CD4-positive, alpha-beta T cell treated with Interleukin-12 subunit alpha and Interleukin-12 subunit beta, for 1 hour (primary cell): ENCODE results near the gene LTBP3.

Experiments
- DNase-seq: peaks from one replicate; pipeline ENCODE4 v3.0.0-alpha.2; 2020

LTBP3 gene

DNA sequence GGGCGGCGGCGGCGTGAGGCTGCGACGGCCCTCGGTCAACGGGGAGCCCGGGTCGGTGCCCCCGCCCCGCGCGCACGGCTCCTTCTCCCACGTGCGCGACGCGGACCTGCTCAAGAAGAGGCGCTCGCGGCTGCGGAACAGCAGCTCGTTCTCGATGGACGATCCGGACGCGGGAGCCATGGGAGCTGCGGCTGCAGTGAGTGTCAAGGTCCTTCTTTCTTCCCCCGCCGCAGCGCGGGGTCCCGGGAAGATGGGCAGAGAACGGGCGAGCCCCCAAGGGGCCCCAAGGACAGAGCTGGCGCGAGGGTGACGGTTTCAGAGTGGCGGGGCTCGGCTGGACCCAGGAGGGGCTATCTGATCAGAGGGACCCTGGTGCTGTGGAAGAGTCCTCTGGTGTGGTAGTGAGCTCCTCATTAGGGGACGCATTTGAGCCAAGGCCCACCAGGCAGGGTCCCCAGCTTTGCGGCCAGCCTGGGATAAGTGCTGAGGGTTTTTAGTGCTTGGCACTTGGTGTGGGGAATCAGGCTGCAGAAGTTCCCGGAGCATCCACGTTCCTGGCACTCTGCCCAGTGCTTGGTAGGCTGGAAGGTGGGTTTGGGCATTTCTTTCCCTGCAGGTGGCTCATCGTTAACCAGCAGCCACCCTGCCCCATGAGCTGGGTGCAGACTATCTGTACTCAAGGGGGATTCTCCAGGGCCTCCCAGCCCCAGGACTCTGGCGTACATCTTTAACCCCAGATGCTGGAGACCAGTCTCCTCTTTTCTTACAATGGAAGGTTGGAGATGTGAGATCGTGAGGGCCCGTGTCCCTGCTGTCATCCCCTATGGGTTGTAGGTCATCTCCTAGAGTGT, 27.5 kb upstream of the LTBP3 start:
- DNase-seq, result no peak

DNA sequence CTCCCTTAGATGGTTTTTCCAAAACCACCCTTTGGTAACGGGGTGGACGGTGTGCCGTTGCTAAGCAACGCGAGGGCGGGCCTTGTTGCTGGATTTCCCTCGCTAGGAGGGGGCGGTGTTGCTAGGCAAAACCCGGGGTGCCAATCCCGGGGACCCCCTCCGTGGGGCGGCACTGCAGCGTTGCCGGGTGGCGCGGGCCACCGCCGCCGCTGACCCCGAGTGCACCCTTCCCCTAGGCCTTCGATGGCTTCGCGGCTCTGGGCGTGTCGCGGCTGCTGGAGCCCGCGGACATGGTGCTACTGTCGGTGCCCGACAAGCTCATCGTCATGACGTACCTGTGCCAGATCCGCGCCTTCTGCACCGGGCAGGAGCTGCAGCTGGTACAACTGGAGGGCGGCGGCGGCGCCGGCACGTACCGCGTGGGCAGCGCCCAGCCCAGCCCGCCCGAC, 26.6 kb upstream of the LTBP3 start:
- no peak for DNase-seq

DNA sequence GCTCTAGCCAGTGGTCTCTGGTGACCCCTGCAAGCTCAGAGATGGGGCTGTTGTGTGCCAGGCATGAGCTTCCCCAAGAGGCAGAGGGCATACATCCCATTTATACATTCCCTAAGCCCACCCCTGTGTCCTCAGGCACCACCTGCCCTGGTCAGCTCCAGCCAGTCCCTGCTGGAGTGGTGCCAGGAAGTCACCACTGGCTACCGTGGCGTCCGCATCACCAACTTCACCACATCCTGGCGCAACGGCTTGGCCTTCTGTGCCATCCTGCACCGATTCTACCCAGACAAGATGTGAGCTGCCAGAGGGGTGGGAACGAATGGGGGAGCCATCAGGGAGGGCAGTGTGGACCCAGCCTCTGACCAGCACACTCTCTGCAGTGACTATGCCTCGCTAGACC, 25.9 kb upstream of the LTBP3 start:
- DNase-seq, result no peak

DNA sequence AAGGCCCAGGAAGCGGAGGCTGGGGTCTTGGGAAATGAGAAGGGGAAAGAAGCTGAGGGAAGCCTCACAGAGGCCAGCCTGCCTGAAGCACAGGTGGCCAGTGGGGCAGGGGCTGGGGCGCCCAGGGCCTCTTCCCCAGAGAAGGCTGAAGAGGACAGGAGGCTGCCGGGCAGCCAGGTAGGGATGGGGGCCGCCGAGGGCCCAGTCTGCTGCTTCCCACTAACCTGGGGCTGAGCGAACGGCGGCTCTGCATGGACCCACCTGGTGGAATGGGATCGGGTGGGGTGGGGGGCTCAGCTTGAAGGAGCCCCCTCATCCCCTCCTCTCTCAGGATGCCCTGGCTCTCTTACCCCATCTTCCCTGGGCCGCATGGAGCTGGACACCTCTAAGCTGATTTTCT, 25.4 kb upstream of the LTBP3 start:
- no peak for DNase-seq

DNA sequence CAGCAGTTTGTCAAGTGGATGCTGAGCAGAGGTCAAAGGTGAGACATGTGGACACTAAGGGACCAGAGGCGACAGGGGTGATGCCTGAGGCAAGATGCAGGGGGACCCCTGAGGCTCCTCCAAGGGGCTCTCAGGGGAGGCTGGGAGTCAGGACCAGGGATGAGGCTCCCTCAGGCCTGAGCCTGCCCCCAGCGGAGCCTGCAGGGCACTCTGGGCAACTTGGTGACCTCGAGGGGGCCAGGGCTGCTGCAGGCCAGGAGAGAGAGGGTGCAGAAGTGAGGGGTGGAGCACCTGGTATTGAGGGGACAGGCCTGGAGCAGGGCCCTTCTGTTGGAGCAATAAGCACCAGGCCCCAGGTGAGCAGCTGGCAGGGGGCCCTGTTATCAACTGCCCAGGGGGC, 23.8 kb upstream of the LTBP3 start:
- no peak for DNase-seq

DNA sequence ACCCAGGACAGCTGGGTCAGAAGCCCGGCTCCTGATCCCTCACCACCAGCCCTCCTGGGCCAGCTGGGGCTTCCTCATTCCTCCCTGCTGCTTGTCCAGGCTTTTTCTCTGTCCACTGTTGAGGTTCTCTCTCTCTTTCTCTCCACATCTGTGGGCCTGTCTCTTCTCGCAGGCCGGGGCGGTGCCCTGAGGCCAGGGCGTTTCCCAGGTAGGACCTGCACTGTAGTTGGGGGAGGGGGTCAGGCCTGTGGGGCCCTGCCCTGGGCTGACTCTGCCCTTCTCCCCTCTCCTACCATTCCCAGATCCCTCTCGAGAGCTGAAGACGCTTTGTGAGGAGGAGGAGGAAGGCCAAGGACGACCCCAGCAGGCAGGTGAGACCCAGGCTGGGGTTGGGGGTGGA, 22.6 kb upstream of the LTBP3 start:
- no peak for DNase-seq

DNA sequence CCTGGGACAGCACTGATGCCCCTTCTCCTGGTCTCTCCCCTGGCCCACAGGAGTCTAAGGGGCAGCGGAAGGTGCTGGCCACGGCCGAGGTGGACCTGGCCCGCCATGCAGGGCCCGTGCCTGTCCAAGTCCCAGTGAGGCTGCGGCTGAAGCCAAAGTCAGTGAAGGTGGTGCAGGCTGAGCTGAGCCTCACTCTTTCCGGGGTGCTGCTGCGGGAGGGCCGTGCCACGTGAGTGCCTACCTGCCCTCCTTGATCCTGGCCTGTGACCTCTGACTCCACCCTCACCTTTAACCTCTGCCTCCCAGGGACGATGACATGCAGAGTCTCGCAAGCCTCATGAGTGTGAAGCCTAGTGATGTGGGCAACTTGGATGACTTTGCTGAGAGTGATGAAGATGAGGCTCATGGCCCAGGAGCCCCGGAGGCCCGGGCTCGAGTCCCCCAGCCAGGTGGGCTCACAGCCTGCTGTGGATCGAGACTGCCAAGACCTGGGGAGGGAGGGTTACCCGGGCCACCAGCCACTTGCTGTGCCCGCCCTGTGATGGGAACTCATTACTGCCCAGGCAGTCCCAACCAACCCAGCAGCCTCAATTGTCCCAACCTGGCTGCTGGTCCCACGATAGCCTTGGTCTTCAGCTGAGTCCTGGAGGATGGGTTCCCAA, 22.0 kb upstream of the LTBP3 start:
- no peak for DNase-seq

DNA sequence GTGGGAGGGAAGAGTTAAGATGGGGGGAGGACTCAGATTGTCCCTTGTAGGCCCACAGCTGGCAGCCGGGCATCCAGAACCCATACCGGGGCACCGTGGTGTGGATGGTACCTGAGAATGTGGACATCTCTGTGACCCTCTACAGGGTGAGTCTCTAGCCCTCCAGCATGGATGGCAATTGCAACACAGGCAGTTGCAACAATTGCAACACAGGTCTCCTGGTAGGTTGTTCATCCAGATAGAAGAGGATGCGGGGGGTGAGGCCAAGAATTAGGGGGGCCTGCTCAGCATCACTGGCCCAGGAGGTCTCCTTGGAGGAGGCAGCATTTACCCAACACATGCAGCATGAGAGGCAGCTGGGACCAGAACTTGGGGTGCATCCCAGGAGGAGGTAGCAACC, 21.1 kb upstream of the LTBP3 start:
- no peak for DNase-seq

DNA sequence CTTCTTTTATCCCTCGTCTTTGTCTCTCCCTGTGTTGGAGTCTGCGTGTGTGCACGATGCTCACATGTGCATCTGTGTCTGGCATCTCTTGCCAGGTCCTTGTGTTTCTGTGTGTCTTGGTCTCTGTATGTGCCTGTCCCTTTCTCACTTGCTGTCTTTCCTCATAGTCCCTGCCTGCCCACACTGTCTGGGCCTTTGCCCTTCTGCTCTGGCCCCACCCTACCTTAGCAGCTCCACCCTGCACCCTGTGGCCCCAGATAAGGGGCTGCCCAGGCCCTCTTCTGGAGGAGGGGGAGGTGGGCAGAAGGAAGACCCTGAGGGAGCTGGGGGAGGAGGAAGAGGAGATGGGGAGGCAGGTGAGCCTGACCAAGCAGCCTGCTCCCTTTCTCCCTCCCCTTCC, 20.5 kb upstream of the LTBP3 start:
- DNase-seq, result no peak

DNA sequence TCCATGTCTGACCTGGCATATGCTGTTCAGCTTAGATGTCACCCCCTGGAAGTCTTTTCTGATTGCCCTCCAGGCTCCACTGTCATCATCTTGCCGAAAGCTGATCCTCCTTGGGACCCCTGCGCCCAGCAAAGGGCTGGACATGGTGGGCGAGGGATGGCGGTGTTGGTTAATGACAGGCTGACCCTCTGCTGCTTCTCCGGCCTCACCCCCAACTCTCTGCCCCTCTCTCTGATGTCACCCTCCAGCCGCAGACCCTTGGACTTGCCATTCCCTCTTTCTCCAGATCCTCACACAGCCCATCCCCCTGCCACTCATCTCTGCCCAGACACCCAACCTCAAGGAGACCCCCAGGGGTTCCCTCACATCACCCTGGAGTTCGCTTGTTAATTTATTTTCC, 20.0 kb upstream of the LTBP3 start:
- no peak for DNase-seq

DNA sequence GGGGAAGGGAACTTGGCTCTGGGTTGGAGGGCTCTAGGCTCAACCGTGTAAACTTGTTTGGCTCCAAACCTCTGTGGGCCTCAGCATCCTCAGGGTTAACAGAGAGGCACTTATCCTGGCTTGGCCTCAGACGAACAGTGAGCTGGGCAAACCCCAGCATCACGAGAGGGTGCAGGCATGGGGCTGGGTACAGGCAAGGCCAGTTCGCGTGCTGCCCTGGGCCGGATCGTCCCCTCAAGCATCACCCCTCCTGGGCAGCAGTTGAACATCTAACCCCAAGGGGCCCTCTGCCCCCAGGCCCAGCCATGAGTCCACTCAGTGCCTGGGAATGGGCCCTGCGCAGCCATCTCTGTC, 19.6 kb upstream of the LTBP3 start:
- DNase-seq, result no peak

DNA sequence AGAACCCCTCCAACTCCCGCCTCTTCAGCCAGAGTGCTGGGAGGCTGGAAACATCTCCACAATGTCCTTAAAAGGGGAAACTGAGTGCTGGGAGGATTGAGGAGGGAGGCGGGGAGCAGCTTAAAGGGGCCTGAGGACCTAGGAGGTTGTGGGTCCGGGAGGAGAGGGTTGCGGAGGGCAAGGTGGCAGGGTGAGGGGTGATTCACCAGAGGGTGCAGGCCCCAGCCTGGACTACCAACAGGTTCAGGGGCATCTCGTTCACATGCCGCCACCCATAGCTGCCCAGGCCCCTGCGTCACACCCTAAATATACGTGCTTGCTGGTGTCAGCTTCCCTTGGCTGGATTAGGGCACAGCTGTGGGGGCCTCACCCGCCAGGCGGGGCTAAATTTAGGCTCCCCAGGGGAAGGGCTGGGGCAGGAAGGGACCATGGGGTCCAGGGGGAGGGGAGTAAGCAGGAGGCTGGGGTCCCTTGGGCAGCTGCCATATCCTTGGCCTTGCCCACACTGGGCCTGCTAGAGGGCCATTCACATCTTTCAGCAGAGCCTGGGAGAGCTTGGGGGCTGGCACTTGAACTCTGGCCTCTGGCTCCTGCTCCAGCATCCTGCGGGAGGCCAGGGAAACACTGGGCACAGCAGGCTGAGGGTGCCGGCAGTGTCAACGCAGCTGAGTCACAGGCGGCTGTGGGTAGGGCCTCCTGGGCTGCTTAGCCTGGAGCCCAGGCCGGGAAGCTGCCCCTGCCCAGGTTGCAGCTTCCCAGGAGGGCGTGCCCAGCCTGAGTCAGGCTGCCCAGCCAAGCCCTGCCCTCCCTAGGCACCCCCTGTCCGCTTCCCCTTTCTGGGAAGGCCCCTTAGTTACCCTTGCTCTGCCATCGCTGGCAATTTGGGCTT, 19.0 kb upstream of the LTBP3 start:
- peak; percentile 38 for DNase-seq

DNA sequence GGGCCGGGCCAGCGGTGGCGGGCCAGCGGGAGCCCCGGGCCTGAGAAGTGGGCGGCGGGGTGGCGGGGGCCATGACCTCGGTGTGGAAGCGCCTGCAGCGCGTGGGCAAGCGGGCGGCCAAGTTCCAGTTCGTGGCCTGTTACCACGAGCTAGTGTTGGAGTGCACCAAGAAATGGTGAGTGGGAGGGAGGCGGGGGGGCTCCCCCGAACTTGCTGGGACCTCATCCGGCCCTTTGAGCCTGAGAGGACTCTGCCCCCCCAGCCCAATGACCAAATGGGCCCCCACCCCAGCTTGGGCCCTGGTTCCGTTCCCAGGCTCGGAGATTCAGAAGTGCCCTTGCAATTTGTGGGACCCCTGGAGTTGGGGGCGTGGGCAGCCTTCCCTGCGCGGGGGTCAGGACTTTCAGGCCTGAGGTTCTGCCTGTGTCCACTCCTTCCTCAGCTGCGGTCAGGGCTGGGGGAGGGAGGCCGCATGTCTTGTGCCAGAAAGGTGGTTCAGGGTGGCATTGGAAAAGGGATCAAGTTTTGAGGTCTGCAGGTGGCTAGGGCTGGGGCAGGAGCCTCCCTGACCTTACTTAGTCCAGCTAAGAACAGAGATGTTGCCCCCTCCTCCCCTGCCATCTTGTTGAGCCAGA, 18.2 kb upstream of the LTBP3 start:
- DNase-seq, result no peak

DNA sequence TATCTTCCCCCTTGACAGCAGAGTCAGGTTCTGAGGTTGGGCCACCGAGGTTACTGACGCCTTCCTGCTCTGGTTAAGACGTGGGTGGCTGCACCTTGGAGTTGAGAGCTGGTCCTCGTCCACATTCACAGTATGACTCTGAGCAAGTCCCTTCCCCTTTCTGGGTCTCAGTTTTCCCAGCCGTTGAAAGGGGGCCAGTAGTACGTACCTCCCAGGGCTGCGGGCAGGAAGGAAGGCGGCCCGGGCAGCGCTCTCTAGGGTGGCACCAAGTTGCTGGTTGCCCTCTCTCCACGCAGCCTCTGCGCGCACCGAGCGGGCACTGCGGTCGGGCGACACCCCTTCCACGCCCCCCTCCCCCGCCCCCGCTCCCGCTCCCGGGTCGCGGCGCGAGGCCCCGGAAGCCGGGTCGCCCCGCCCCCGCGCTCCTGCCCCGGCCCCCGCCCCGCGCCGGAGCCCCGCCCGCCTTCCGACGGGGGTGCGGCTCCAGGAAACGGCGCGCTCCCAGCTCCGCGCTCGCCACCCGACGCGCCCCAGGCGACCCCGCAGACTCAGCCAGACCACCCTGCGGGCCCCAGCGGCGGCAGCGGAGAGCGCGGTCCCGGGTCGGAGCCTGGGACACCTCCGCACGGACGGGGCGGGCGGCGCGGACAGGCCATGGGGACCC, 17.5 kb upstream of the LTBP3 start, which contains the start of gene EHBP1L1:
Gene EHBP1L1, plus strand, starts transcription at position 486 of the 664 bp plus-strand sequence. CDS start 250 bp downstream, outside the sequence.
- peak; percentile 88 for DNase-seq

DNA sequence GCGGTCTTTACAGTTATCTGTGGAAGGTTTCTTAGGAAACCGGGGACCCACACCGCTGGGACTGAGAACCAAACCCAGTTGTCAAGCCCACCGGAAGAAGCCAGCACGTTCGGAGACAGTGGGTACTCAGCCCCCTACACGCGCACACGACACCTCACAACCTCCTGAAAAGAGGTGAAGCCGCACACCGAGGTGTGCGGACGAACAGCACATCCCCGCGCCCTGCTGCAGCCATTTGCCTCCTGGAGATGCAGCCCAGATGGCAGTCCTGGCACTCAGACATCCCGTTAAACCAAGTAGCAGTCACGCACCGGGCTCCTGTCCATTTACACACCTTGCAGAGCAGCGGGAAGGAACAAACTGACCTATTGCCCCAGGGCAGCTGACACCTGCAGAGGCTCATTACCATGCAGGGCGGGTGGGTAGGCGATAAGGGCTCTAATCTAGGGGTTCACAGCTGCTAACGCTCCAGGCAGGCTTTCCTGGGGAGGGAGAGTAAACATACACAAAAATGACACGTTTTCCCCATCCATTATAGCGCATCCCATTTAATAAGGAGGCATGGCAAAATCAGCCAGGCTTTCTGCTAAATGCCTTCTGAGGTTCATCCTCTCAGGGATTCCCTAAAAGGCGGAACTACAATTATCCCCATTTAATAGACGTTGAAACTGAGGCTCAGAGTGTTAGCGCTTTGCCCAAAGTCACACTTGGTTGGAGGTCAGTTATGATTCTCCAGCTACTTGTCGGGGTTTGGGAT, 16.8 kb upstream of the LTBP3 start:
- no peak for DNase-seq

DNA sequence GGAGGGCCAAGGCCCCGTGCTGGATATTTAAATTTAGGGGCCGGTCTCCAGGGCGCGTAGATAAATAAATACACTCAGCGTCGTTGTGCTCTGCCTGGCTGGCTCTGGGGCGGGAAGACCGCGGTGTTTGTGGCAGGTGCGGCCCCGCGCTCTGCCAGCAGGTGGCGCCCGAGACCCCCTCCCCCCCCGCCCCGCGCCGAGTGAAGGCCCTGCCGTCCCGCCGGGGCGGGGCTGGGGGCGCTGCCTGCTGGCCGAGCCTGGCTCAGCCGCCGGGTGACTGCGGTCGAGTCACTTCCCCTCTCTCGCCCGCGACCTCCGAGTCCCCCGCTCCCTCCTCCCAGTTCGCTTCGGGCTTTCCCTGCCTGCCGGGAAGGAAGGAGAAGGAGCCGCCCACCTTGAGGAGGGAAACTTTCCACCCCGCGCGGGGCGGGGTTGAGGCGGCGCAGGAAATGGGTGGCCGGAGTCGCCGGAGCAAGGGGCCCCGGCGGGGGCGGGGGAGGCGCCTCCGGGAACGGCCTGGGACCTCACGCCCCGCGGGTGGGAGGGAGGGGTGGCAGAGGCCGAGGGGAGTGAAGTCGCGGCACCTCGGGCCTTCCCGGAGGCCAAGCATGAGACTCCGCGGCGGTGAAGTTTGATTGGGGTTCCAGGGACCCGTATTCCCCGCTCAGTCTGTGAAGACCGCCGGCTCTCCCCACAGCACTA, 16.1 kb upstream of the LTBP3 start:
- peak; percentile 95 for DNase-seq

DNA sequence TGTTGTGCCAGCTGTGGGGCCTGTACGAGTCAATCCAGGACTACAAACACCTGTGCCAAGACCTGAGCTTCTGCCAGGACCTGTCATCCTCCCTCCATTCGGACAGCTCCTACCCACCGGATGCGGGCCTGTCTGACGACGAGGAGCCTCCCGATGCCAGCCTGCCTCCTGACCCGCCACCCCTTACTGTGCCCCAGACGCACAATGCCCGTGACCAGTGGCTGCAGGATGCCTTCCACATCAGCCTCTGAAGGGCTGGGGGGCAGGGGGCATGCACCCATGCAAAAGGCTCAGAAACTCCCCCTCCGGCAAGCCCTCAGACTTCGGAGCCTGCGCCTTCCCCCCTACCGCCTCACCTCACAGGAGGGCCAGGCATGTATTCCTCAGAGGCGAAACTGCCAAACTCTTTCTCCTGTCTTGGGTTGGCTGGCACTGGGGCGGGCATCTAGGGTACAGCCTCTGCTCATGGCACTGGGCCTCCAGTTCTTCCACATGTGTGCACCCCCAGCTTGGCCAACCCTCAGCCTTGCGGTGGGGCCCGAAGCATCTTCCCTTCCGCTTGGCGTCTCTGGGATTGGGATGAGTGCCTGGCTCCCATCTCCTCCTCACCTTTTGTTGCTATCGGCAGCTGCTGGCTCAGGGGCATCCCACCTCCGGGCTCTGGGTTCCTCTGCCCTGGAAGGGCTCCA, 15.4 kb upstream of the LTBP3 start:
- no peak for DNase-seq

DNA sequence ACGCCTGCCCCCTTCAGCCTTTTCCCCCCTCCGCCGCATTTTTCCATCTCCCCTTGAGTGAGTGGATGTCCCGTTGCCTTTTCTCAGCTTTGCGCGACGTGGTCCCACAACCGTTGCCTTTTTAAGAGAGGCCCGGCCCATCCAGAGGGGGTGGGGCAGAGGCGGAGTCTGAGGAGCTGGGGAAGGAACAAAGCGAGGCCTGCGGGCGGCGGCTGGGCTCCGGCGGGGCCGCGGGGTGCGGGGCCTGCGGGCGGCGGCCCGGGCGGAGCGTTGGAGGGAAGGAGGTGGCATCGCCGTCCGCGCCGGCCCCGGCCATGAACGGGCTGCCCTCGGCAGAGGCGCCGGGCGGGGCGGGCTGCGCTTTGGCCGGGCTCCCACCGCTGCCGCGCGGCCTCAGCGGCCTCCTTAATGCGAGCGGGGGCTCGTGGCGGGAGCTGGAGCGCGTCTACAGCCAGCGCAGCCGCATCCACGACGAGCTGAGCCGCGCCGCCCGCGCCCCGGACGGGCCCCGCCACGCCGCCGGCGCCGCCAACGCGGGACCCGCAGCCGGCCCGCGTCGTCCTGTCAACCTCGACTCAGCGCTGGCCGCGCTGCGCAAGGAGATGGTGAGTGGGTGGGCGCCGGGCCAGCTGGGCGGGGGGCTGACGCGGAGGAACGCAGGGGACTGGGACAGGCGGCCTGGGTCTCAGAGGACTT, 14.3 kb upstream of the LTBP3 start, which contains the start of gene FAM89B:
Gene FAM89B, plus strand, starts transcription at position 183 of the 696 bp plus-strand sequence. Its CDS starts 132 bp downstream, at position 315.
- DNase-seq, result peak; percentile 90

DNA sequence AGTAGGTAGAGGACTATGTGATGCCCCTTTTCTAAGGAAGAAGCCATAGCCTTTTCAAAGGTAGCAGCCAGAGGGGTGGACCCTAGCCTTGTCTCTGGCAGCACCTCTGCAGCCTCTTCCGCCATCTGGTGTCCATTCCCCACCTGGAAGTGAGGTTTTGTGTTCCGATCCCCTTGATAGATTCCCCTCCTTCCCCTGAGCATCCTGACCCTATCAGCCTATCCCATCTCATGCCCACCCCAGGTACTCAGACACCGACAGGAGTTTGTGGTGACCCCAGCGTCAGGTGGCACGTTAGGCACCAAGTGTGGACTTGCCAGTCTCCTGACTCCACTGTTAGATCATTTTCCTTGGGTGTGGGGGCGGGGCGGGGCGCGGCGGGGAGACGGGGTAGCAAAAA, 13.8 kb upstream of the LTBP3 start:
- peak; percentile 40 for DNase-seq
